Cardiac fibroblast (primary cell): ENCODE measurements around the gene SELENOT.

ENCODE experiments used
- DNase-seq, 2 donors: peaks; one replicate each; pipeline versions ENCODE4 v3.0.0 to v3.0.0-alpha.2; 2010; ENCODE audit warnings: low read depth in 2 of 2
- H3K4me3 ChIP-seq, 2 donors: replicated peaks in 1 of 2; 1 replicate in 1 of 2; 2 replicates in 1 of 2; pipeline ENCODE4 v1.5.1; 2011; ENCODE audit warnings: low read depth in 2 of 2, low read length in 2 of 2, mild to moderate bottlenecking in 2 of 2, moderate library complexity in 1 of 2
- CTCF ChIP-seq: IDR thresholded peaks from one replicate; pipeline ENCODE4 v1.5.1; 2011; ENCODE audit warnings: low read depth, mild to moderate bottlenecking, low read length, inconsistent platforms

Gene SELENOT

DNA sequence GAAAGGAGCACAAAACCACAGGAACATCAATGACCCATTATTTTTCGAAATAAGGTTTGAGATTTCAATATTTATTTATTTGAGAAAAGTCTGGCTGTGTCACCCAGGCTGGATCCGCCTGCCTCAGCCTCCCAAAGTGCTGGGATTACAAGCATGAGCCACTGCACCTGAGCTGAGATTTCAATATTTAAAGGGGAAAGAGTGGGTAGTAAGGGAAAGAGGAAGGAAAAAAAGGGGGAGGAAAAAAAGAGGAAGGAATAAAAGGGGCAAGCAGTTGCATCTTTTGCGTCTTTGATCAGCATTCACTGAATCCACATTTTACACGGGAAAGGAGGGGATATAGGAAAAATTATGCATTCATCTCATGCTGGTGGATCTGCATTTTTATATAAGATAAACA, 53.2 kb downstream of the SELENOT start:
- TF ChIP-seq CTCF, result no peak
- H3K4me3 ChIP-seq, result no peak overlapping the region
- no peak for DNase-seq

DNA sequence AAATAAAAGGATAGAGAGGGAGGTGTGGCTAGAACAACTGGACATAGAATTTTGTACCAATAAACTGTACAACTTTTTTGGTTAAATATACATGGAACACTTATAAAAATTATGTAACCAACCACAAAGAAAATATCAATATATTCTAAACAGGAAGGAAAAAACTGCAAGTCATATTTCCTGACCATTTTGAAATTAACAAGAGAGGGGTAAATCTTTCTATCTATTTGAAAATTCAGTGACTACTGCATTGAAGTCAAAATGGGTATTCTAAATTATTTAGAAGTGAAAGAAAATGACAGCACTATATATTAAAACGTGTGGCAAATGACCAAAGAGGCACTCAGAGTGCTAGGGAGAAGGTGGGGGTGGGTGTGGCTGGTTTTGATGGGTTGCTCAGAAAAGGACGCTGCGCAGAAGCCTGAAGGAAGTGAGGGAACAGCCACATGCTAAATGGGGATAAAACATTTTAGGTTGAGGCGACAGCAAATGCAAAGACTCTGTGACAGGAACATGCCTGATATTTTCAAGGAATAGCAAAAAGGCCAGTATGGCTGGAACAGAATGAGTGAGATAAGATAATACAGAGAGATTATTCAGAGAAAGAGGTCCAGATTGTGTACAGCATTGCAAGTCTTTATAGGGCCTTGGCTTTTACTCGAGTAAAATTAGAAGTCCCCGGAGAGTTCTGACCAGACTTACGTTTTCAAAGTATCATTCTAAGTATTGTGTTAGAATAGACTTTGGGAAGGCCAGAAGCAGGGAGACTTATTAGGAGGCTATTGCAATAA, 59.5 kb downstream of the SELENOT start:
- no peak for TF ChIP-seq CTCF
- no peak overlapping the region for H3K4me3 ChIP-seq
- DNase-seq, result no peak

DNA sequence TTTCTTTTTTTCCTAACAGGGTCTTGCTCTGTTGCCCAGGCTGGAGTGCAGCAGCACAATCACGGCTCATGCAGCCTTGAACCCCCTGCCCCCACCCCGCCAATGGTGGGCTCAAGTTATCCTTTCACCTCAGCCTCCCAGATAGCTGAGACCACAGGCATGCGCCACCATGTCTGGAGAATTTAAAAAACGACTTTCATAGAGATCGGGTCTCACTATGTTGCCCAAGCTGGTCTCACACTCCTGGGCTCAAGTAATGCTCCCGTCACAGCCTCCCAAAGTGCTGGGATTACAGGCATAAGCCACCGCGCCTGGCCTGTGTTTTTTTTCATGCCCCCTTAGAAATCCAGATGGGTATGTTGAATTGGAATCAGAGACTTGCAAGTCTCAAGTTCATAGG, 60.3 kb downstream of the SELENOT start:
- no peak for TF ChIP-seq CTCF
- DNase-seq, result no peak
- no peak overlapping the region for H3K4me3 ChIP-seq

DNA sequence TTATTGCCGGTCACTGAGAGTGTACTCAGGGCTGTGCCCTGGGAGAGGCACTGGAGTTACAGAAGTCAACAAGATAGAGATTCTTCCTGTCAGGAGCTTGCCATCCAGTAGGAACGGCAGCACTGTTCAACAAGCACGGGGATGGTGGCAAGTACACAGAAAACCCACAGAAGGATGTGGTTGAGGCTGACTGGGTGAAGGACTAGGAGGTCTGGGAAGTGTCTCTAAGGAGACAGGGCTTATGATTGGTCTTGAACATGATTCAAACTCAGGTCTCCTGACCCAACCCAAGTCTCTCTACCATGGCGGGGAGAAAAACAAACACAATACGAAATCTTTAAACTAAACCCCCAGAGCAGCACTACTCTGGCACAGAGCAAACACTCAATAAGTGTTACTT, 63.0 kb downstream of the SELENOT start:
- no peak for DNase-seq
- H3K4me3 ChIP-seq, result no peak overlapping the region
- no peak for TF ChIP-seq CTCF

DNA sequence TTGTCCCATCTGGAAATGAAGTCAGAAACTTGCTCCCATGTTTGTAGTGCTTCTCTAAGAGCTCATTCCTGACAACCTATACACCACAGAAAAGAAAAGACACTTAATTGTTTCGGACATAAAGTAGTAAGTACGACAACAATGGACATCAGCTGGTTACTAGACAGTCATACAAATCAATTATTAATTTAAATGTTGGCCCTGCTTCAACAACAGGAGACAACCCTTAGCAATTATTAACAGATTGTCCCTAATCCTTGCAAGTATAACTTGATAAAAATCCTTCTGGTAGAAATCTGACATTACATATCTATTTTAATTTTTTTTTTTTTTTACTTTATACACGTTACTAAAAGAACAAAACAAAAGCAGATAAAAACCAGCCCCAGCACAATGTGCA, 70.8 kb downstream of the SELENOT start:
- H3K4me3 ChIP-seq, result no peak overlapping the region
- DNase-seq, result no peak
- TF ChIP-seq CTCF, result no peak

DNA sequence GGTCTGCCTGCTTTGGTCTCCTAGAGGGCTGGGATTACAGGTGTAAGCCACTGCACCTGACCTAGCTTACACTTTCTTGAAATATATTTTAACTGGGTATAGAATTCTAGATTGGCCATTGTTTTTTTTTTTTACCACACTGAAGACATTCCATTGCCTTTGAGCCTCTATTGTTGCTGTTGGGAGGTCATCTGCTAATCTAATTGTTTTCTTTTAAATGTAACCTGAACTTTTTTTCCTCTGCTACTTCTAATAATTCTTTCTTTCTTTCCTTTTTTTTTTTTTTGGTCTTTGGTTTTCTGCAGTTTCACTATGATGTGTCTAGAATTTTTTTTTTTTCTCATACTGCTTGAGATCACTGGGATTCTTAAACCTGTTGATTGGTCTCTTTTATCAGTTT, 72.5 kb downstream of the SELENOT start:
- no peak for TF ChIP-seq CTCF
- H3K4me3 ChIP-seq, result no peak overlapping the region
- DNase-seq, result no peak
